ENCODE data around the gene RFNG.

DNA sequence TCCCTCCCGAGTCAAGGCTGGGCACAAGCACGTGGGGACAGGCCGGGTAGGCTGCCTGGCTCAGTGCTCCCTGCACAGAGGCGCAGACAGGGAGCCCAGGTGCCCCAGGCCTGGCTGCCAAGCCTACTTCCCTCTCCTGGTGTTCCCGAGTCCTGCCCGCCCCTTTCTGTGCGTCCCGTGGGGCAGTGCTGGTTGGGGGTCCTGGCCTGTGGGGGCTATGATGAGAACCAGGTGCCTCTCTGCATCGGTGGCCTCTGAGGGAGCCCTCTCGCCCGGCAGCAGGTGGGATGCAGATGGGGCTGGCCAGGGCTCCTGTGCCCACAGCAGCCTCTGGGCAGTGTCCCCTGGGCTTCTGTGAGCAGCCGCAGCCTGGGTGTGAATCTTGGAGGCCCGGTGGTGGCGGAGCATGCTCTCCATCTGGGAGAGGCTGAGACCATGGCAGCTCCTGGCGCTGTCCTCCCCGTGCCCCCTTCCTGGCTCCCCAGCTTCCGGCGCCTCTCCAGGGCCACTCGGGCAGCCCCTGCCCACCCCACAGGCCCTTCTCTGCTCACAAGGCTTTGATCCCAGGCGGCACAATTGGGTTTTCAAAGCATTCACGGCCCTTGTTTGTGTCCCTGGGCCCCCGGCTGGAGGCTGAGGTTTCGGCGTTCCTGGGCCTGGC lies 36.2 kb downstream of the RFNG start:
- TF ChIP-seq POLR2A (IDR thresholded peaks at IDR 0.05; ENCODE audit: low read depth, low read length) (no peak), NFE2L2 (IDR thresholded peaks at IDR 0.05; ENCODE audit: low read depth, low read length) (no peak), MAFK (IDR thresholded peaks at IDR 0.05; ENCODE audit: low read depth, low read length) (no peak), SMC3 (IDR thresholded peaks at IDR 0.05; ENCODE audit: low read depth, low read length) (no peak), RFX5 (IDR thresholded peaks at IDR 0.05; ENCODE audit: low read depth, low read length) (no peak), RAD21 (IDR thresholded peaks at IDR 0.05; ENCODE audit: low read length) (no peak), CHD1 (IDR thresholded peaks at IDR 0.05; ENCODE audit: low read depth, low read length) (no peak), BHLHE40 (IDR thresholded peaks at IDR 0.05; ENCODE audit: low read depth, low read length) (no peak), CEBPB (IDR thresholded peaks at IDR 0.05; ENCODE audit: low read depth, low read length) (no peak)
- TF ChIP-seq, protein P1, sequence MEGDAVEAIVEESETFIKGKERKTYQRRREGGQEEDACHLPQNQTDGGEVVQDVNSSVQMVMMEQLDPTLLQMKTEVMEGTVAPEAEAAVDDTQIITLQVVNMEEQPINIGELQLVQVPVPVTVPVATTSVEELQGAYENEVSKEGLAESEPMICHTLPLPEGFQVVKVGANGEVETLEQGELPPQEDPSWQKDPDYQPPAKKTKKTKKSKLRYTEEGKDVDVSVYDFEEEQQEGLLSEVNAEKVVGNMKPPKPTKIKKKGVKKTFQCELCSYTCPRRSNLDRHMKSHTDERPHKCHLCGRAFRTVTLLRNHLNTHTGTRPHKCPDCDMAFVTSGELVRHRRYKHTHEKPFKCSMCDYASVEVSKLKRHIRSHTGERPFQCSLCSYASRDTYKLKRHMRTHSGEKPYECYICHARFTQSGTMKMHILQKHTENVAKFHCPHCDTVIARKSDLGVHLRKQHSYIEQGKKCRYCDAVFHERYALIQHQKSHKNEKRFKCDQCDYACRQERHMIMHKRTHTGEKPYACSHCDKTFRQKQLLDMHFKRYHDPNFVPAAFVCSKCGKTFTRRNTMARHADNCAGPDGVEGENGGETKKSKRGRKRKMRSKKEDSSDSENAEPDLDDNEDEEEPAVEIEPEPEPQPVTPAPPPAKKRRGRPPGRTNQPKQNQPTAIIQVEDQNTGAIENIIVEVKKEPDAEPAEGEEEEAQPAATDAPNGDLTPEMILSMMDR (conservative IDR thresholded peaks at IDR 0.05; ENCODE audit: low read depth, low read length) = no peak
- TF ChIP-seq, protein P2, sequence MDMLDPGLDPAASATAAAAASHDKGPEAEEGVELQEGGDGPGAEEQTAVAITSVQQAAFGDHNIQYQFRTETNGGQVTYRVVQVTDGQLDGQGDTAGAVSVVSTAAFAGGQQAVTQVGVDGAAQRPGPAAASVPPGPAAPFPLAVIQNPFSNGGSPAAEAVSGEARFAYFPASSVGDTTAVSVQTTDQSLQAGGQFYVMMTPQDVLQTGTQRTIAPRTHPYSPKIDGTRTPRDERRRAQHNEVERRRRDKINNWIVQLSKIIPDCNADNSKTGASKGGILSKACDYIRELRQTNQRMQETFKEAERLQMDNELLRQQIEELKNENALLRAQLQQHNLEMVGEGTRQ (IDR thresholded peaks at IDR 0.05; ENCODE audit: low read depth, low read length) = no peak
